ENCODE measurements around the gene CHAC2. TPM values are rescaled to one million over a fixed set of nuclear protein-coding genes. Genes with fewer than 3 reads are reported as not detected.

The CHAC2 gene
- total and polyA plus RNA-seq, 2 of the 13 experiments (the other 11 are each of a cell fraction or from before 2014, with no cell fraction given) = 1.7 to 10.7 TPM

DNA sequence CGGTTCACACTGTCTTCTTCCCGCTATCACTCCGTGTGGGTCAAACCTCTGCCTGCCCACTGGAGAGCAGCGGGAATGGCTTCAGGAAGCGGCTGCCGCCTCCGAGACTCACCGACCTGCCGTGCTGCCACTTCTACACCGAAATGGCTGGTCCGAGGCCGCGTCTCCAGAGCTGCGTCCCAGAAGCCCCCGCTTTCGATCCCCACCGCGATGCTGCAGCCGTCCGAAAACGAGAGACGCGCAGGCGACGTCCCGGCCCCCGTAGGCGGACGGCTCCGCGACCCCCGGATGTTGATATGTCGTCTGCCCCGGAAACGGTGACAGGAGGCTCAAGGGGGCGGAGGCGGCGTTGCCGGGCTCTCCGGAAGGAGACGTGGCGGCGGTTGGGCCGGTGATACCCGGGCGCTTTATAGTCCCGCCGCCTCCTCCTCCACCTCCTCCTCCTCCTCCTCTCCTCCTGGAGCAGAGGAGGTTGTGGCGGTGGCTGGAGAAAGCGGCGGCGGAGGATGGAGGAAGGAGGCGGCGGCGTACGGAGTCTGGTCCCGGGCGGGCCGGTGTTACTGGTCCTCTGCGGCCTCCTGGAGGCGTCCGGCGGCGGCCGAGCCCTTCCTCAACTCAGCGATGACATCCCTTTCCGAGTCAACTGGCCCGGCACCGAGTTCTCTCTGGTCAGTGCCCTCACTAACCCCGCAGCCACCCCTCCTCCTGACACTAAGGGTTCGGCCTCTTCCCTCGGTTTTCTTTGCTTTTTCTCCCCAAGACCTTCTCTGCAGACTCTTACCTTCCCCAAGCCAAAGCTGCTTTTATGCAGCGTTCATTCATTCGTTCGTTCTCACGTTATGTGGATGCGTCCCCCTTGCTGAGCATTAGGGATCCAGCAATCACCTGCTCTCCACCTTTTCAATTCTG lies 19.4 kb downstream of the CHAC2 start, which contains the start of the genes ASB3 and ERLEC1 (continued):
- TF ChIP-seq MLX (CRISPR knock-in tag; IDR thresholded peaks at IDR 0.05) = peak; percentile 63; the same call in 1 of the 2 replicates
- peak; percentile 62; the same call in 1 of the 2 replicates for TF ChIP-seq ATF5 (CRISPR knock-in tag; IDR thresholded peaks at IDR 0.05; ENCODE audit: low read depth)
- 0 out of 2 replicates have a peak, but pooled peaks have one; percentile 15 for TF ChIP-seq CHCHD3 (CRISPR knock-in tag; IDR thresholded peaks at IDR 0.05)
- peak; percentile 99 for TF ChIP-seq ZNF782 (CRISPR knock-in tag; IDR thresholded peaks at IDR 0.05; ENCODE audit: borderline replicate concordance)
- peak; percentile 72; the same call in 1 of the 2 replicates for TF ChIP-seq SIX4 (CRISPR knock-in tag; IDR thresholded peaks at IDR 0.05)
- TF ChIP-seq ZNF468 (CRISPR knock-in tag; IDR thresholded peaks at IDR 0.05) = no peak
- TF ChIP-seq, protein P1, sequence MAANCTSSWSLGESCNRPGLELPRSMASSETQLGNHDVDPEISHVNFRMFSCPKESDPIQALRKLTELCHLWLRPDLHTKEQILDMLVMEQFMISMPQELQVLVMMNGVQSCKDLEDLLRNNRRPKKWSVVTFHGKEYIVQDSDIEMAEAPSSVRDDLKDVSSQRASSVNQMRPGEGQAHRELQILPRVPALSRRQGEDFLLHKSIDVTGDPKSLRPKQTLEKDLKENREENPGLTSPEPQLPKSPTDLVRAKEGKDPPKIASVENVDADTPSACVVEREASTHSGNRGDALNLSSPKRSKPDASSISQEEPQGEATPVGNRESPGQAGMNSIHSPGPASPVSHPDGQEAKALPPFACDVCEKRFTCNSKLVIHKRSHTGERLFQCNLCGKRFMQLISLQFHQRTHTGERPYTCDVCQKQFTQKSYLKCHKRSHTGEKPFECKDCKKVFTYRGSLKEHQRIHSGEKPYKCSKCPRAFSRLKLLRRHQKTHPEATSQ (CRISPR knock-in tag; IDR thresholded peaks at IDR 0.05; ENCODE audit: borderline replicate concordance) = peak; percentile 98
- TF ChIP-seq, protein P2, sequence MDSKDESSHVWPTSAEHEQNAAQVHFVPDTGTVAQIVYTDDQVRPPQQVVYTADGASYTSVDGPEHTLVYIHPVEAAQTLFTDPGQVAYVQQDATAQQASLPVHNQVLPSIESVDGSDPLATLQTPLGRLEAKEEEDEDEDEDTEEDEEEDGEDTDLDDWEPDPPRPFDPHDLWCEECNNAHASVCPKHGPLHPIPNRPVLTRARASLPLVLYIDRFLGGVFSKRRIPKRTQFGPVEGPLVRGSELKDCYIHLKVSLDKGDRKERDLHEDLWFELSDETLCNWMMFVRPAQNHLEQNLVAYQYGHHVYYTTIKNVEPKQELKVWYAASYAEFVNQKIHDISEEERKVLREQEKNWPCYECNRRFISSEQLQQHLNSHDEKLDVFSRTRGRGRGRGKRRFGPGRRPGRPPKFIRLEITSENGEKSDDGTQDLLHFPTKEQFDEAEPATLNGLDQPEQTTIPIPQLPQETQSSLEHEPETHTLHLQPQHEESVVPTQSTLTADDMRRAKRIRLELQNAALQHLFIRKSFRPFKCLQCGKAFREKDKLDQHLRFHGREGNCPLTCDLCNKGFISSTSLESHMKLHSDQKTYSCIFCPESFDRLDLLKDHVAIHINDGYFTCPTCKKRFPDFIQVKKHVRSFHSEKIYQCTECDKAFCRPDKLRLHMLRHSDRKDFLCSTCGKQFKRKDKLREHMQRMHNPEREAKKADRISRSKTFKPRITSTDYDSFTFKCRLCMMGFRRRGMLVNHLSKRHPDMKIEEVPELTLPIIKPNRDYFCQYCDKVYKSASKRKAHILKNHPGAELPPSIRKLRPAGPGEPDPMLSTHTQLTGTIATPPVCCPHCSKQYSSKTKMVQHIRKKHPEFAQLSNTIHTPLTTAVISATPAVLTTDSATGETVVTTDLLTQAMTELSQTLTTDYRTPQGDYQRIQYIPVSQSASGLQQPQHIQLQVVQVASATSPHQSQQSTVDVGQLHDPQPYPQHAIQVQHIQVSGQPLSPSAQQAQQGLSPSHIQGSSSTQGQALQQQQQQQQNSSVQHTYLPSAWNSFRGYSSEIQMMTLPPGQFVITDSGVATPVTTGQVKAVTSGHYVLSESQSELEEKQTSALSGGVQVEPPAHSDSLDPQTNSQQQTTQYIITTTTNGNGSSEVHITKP (CRISPR knock-in tag; IDR thresholded peaks at IDR 0.05; ENCODE audit: low read depth) = peak; percentile 89
- no peak for TF ChIP-seq CBX2 (IDR thresholded peaks at IDR 0.05; ENCODE audit: low read depth, low read length)
- TF ChIP-seq CBX2 (CRISPR knock-in tag; IDR thresholded peaks at IDR 0.05; ENCODE audit: low read depth) = 0 out of 2 replicates have a peak, but pooled peaks have one; percentile 23
- TF ChIP-seq GTF3A (CRISPR knock-in tag; conservative IDR thresholded peaks at IDR 0.05) = 0 out of 2 replicates have a peak, but pooled peaks have one; percentile 78
- no peak for TF ChIP-seq ARNT (IDR thresholded peaks at IDR 0.05)
- TF ChIP-seq ZNF230 (CRISPR knock-in tag; IDR thresholded peaks at IDR 0.05) = peak; percentile 84; the same call in 1 of the 2 replicates
- TF ChIP-seq ZNF589 (CRISPR knock-in tag; conservative IDR thresholded peaks at IDR 0.05) = peak; percentile 84; the same call in 1 of the 2 replicates
- TF ChIP-seq ZNF382 (CRISPR knock-in tag; IDR thresholded peaks at IDR 0.05; ENCODE audit: borderline replicate concordance) = no peak
- peak; percentile 98 for TF ChIP-seq ZNF747 (CRISPR knock-in tag; IDR thresholded peaks at IDR 0.05; ENCODE audit: borderline replicate concordance)
- peak; percentile 94 for TF ChIP-seq PCBP1 (IDR thresholded peaks at IDR 0.05; ENCODE audit: borderline replicate concordance, low read depth, low read length)
- peak; percentile 96; the same call in 1 of the 2 replicates for TF ChIP-seq ZNF274 (CRISPR knock-in tag; IDR thresholded peaks at IDR 0.05)
- no peak for TF ChIP-seq GLMP (CRISPR knock-in tag; IDR thresholded peaks at IDR 0.05; ENCODE audit: borderline replicate concordance)
